GM19099 (cell line): ENCODE measurements around the gene NDUFB10.

Experiments used
- POLR2A ChIP-seq: IDR thresholded peaks from 3 replicates; pipeline ENCODE4 v1.6.1; 2011; ENCODE audit warnings: low read depth; ENCODE audit not compliant: insufficient read length; ENCODE audit errors: extremely low read depth

The NDUFB10 gene

DNA sequence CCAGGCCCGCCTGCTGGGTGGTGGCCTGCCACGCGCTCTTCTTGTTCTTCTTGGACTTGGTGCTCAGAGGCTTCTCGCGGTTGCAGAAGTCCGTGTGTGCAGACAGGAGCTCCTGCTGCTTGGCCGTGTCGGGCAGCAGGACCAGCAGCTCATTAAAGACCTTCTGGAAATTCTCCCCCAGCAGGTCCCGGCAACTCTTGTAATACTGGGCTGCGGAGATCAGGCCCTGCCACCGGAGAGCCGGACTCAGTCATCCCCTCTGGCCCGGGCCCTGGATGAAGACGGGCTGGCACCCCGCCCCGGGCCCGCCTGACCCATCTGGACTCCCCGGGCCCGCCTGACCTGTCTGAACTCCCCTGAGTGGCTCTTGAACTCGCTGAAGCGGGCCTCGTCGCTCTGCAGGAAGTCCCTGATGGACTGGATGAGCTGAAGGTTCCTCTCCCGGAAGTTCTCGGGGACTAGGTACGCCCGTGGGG is 39.1 kb downstream of the NDUFB10 start:
- no peak for TF ChIP-seq POLR2A

DNA sequence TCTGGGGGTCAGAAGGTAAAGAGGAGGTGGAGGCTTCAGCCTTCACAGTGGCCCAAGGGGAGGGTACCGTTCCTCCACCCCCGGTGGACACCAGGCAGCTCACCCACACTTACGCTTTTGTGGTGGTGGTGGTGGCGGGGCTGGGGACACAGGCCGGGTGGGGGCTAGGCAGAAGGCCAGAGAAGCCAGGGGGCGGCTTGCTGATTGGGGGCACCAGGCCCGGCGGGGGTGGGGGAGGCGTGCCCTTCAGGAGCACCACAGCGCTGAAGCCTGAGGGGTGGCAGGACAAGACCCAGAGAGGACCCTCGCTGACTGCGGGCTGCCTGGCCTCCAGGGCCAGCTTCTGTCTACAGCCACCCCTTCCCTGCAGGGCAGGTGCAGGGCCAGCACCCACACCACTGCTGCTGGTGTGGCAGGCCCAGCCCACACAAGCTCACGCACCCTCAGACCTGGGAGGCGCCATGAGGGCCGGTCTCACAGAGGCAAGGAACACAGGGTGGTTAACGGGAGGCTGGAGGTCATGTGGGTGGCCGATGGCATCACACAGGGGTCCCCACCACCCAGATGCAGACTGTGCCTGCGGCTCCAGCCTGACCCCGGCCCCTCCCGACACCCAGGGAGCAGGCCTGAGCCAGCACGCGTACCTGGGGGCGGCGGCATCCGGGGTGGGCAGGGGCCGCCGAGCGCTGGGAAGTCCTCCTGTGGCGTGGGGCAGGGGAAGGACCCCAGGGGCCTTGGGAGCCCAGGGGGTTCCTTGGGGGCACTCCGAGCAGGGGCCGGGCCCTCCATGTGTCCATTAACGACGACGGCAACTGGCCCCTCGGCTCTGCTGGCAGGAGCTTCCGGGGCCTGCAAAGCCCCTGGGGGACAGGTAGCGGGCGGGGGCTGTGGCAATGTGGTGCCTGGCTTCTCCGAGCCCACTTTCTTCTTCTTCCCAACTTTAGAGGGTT is 39.8 kb downstream of the NDUFB10 start:
- TF ChIP-seq POLR2A = no peak

DNA sequence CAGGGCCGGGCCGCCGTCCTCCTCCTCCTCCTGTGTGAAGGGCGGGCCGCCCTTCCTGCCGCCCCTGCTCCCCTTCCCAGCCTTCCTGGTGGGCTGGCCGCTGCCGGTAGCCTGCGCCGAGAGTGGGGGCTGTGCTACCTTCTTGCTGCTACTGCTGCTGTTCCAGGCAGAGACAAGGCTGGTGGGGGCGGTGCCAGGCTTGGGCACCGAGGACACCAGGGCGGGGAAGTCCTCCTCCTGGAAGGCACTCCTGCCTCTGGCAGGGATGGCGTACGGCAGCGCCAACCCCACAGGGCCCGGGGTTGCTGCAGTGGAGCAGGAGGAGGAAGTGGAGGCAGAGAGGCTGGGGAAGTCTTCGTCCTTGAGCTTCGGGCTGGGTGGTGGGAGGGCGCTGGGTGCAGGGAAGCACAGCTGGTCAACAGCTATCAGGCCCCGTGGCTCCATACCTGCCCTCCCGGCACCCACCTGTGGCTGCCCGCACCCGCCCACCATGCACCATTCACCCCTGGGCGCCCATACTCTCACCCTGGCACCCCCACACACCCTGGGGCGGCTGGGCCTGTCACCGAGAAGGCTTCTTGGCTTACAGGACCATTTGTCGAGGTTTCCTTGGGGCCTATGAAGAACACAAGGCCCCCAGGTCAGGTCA is 40.7 kb downstream of the NDUFB10 start:
- TF ChIP-seq POLR2A = no peak

DNA sequence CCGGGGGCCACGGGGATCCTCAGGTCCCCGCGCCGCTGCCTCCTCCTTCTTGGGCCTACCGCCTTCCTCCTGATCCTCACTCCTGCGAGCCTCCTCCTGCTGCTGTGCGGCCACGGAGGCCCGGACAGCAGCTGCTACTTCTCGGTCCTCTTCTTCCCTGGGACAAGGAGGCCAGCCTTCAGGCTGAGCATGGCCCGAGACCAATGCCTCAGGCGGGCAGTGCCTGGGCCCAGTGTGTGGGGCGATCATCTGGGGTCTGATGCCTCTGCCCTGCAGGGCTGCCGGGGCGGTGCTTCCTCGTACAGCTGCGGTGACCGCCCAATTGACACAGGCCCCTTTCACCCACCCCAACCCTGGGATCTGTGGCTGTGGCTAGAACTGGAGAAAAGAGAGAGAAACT is 41.7 kb downstream of the NDUFB10 start:
- TF ChIP-seq POLR2A = no peak

DNA sequence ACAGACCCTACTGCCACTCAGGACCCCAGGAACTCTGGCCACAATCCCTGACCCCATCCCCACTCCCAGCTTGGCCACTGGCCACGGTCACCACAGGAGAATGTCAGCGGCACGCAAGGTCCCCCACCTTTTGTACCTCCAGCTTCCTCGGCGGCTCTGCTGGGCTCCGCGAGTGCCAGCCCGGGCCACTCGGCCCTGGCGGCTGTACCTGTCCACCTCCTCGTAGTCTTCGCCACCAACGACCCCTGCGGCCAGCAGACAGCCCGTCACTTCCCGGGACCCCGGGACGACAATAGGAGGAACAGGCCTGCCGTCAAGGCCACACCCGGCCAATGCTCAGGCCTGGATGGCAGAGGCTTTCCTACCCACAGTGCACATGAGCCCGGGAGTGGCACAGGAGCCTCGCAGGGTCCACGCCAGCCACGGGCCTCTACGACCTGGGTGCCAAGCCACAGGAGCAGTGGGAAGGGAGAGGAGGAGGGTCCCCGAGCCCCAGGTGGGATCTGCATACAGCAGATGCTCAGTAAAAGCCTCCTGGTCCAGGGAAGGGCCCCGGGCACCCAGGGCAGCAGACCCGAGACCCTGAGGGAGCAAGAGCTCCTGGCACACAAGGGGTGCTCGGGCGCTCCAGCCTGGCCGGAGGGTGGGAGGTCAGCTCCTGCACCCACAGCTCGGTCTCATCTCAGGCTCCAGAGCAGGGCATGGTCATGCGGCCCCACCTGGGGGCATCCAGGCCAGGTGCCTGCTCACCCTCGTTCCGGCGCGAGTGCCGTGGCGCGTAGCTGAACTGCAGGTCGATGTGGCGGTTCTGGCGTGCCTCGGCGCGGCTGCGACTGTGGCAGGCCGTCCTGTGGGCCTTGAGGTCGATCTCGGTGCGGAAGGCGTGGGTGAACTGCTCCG is 42.4 kb downstream of the NDUFB10 start:
- no peak for TF ChIP-seq POLR2A

DNA sequence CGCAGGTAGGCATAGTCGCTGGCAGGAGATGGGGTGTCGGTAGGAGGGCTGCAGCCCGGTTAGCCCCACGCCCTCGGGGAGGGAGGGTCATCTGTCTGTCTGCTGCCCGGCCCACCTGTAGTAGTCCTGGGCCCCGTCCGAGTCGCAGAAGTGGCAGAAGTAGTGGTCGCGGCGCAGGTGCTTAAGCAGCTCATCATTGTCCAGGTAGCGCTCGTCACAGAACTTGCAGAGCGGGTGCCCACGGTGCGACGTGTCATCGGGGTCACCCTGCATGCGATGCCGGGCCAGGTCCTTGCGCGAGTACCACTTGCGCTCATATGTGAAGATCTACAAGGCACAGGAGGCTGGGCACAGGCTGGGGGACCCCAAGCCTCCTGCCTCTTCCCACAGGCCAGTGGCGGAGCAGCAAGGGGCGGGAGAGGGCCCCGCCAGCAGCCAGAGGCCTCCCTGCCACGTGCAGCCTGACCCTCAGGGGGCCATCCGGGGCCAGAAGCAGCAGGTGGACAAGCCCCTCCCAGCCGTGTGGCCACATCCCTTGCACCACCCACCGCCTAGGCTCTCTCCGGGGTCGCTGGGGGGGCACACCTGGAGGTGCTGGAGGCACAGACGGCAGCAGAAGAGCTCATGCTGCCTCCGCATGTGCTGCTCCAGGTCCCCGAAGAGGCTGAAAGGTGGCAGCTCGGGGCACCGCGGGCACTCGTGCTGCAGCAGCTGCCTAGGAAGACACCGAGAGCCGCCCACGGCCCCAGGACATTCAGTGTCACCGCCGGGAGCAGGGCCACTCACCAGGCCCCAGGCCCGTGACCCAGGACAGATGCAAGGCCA is 43.3 kb downstream of the NDUFB10 start:
- no peak for TF ChIP-seq POLR2A

DNA sequence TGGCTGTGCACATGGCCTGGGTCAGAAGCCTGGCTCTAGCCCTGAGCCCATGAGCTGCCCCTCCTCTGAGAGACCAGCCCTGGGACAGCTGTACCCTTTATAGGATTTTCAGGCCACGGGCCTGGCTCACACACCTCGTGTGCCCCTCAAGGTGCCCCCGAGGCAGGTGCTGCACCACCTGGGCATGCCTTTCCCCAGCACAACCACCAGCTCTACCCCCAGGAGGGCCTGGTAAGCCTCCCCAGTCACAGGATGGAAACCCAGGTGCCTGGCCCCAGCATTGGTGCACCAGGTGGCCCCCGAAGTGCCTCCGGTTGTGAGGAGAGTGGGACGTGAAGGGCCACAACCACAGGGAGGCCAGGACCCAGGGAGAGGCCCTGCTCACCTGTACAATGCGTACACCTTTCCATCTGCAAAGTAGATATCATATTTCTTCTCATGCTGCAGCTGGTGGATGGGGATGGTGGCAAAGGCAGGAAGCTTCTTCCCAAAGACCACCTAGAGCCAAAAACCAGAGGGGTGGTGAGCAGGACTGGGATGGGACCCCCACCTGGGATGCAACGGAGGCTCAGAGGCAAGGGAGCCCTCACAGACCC is 44.0 kb downstream of the NDUFB10 start:
- no peak for TF ChIP-seq POLR2A

DNA sequence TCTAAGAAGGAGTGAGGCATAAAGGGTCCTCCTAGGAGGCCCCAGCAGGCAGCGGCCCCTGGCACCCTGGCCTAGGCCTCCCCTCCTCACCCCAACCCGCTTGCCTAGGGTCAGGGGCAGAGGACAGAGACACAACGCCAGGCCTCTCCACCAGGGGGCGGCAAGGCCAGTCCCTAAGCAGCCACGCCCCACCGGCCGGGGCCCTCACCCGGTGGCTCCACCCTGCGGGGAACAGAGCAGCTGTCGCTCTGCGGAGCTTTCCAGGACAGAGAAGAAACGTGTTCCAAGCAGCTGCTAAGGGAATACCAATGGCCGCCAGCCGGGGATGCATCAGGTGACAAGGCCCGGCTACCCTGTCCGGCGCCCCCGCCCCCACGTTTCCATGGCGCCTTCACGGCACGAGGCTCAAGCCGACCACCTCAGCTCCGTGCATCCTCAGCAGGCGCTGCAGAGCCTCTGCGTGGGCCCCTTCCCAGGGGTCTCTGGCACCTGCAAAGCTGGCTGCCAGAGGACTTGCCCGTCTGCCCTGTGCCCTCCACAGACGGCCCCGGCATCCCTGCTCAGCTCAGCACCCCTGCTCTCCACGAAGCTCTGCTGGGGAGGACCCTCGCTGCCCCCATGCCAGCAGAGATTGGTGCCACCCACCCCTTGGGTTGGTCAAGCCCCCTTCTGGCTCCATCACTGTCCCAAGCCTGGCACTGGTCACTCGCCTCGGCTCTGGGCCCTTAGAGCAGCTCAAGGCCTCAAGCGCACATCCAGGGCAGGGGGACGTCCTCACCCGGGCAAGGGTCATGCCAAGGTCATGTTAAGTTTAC is 44.7 kb downstream of the NDUFB10 start:
- no peak for TF ChIP-seq POLR2A

DNA sequence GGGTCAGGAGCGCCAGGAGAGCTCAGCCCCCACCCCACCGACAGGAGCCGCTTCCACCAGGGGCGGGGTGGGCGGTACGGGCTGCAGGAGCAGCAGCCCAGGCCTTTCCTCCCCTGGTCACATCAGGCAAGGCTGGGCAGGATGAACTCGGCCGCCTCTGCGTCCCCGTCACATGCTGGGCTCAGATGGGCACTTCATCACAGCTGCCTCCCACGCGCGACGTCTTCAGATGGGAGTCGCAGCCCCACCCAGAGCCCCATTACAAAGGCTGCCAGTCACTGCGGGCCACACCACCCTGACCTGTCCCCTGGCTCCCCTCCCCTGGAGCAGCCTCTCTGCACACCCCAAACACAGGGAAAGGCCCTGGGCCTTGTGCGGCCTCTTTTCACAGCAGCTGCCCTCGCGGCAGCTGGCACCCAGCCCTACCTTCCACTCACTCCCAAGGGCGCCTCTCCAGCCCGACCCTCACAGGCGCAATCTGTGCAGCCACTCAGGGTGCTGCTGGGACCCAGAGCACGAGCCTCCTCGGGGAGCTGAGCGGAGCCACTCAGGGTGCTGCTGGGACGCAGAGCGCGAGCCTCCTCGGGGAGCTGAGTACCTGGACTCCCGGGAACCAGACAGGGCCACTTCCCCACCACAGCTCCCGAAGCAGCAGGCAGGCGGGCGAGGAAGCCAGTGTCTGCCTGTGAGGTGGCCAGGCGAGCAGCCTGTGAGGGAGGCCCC is 45.6 kb downstream of the NDUFB10 start:
- no peak for TF ChIP-seq POLR2A

DNA sequence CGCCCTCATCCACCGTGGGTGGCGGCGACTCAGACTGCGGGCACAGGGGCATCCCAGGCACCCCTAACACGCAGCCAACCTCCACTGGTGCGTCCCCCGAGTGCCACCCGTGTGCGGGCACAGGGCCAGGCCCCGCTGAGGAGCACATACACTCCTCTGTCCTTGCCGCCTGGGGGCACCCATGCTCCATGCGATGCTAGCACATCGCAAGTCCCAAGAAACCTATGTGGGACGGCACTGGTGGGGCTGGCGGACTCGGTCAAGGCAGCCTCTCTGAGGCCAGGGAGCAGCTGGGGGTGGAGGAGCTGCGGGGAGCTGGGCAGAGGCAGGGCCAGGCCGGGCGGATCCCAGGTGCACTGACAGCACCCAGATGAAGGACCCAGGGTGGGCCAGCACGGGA is 46.3 kb downstream of the NDUFB10 start:
- TF ChIP-seq POLR2A = no peak

DNA sequence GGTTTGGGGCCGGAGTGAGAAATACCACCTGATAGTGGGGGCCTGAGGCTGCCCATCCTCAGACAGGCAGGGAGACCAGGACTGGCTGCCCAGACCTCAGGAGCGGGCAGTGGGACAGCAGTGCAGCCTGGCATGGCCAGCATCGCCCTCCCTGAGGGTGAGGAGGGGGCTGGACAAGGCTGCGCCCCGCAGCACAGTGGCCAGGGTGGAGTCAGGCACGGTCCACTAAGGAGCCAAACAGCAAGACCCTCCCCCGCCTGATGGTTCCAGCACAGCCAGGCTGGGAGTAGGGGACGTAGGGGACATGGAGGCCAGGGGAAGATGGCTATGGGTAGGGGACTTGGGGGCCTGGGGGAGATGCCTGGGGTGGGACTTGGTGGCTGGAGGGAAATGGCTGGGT is 47.0 kb downstream of the NDUFB10 start:
- TF ChIP-seq POLR2A = no peak

DNA sequence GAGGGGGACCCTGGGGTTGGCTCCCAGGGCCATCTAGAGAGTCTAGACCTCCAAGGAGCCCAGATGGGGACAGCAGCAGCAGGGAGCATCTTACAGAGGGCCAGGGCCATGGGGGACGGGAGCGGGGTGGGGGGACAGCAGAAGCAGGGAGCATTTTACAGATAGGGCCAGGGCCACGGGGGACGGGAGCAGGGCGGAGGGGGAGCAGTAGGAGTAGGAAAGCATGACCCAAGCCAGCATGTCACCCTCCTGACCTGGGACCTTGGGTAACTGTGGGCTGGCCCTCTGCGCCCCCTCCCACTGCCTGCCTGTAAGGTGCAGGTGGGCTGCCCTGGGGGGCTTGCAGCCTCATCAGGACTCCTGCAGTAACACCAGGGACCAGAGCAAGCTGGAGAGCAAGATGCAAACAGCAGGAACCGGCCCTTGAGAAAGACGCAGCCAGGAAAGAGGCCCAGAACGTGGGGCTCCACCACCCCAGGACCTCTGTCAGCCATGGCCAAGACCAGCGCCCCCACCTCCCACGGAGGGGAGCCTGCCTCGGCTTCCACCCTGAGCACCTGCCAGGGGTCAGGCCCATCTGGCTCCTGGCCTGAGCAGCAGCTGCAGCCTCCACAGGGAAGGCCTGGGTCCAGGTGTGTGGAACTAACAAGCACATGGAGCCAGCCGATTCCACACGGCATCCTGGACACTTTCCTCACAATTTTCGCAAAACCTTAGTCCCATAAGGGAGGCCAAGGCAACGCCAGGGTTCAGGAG is 47.9 kb downstream of the NDUFB10 start:
- TF ChIP-seq POLR2A = no peak
